HCEC 1CT (cell line): ENCODE measurements around the gene CCDC77.
"Not testable (repeated sequence)": the region's sequence is repeated elsewhere in the genome, so short reads cannot be mapped to it uniquely, and the experiment has no call there.

Source experiments
- DNase-seq: peaks from one replicate; pipeline ENCODE4 v3.0.0-alpha.2; 2017

The CCDC77 gene

DNA sequence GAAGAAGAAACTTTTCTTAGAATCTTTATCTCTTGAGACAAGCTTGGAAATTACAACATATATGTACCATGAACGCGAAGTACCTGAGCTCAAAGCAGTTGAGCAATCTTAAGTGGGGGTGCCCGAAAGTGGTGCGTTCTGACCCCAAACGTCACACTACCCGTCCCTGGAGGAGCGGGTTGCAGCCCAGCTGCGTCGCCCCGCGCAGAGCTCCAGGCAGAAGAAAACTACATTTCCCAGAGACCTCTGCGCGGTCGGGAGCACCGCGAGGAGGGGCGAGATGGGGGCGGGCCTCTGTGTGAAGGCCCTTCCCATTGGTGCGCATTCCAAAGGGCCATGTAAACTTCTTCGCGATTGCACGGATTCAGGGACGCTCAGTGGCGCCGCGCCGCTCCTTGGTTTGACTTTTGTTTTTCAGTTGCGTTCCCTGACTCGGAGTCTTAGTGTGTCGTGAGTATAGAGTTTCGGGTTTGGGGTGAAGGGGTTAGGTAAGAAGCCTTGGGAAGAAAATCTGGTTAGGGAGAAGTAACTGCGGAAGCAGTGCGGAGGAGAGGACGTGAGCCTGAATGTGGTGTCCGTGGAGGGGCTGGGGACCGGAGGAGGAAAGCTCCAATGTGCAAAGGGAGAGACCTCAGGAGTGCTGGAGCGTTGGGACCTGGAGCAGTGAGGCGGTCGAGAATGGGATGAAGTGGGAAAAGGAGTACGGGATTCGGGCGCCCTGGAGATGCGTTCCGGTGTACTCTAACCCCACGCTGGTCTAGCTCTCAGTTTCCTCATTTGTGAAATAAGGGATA lies at the start of gene CCDC77:
TSS of gene CCDC77 (plus strand) at position 410 of the 794 bp plus-strand sequence. CDS start 7,740 bp downstream, outside the sequence.
- DNase-seq: peak; percentile 91

- DNase-seq: peak; percentile 18
Measured at GRCh38 chr12:356276-356988, 45.0 kb upstream of the CCDC77 start.

GRCh38 chr12:359091-359490 lies 42.4 kb upstream of the CCDC77 start:
- DNase-seq: no peak

GRCh38 chr12:366820-367219 lies 34.6 kb upstream of the CCDC77 start:
- no peak for DNase-seq

DNA sequence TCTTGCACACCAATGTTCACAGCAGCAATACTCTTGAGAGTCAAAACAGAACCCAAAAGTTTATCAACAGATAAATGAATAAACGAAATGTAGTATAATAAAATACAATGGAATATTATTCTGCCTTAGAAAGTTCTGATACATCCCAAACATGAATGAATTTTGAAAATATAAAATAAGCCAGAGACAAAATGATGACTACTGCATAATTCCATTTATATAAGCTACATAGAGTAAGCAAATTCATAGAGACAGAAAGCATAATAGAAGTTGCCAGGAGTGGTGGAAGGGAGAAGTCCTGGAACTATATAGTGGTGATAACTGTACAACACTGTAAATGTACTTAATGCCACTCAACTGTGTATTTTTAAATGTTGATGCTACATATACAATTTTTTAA lies 33.5 kb upstream of the CCDC77 start:
- DNase-seq: no peak

GRCh38 chr12:370739-371485 lies 30.5 kb upstream of the CCDC77 start:
- not testable (repeated sequence) for DNase-seq

GRCh38 chr12:386651-387050 lies 14.8 kb upstream of the CCDC77 start:
- DNase-seq: no peak

- DNase-seq: no peak
Measured at GRCh38 chr12:388012-388411, 13.4 kb upstream of the CCDC77 start.

GRCh38 chr12:388541-389141 lies 12.8 kb upstream of the CCDC77 start:
- DNase-seq: peak; percentile 30

DNA sequence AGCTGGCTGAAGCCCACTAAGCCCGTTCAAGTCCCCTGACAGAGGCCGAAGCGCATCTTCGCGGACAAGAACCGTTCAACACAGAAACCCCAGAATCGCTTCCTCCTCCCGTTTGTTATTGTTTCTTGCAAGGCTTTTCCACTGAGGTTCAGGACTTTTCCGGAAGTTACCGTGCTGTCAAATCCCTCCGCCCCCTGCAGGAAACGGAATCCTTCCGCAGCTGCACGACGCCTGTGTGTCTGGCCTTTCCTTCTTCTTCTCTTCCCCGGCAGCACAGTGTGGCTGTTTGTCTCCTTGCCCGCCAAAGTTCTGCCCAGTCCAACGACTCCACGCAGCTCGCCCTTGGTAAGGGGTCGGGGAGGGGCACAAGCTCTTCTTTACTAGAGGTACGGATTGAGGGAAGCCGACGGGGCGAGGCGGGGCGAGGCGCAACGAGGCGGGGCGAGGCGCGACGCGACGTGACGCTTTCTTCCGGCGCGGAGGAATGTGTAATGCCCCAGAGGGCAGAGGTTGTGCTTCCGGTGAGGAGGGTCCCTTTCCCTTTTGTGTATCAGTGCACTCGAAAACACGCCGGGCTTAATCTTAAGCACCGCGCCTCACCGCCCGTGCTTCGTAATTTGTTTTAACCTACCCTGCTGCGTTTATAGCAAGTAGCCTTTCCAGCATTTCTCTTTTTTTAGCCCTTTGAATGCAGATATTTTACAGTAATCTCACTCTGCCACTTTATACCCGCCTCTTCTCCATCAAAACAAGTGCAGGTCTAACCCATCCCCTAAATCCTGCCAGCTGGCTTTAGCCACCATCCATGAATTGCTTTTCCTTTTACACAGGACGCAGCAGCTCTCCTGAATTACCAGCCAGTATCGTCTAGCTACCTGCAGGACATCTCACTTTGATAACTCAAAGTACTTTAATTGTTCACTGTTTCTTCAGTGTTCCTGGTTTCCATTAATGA lies 12.0 kb upstream of the CCDC77 start, which contains the start of gene KDM5A:
TSS of gene KDM5A (minus strand) at position 179 of the 955 bp plus-strand sequence. CDS start 229 bp downstream, outside the sequence.
- DNase-seq: peak; percentile 92

- no peak for DNase-seq
Measured at GRCh38 chr12:400828-401227, 616 bp upstream of the CCDC77 start.

DNA sequence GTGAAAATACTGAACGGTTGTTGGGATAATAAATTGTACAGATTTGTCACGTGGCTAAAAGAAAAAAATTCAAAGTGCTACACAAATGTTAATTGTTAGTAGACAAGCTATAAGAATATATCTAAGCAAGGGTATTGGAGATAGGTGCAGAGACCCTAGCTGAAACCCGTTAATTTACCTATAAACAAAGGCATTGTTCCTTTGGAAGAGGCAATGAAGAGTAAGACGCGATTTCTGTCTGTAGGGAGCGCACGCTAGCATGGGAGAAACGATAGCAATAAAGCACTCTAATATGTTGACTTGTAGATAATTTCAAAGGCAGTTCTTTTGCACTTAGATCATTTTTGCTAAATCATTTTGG lies 565 bp downstream of the CCDC77 start:
- peak; percentile 62 for DNase-seq

GRCh38 chr12:414859-415258 lies 13.4 kb downstream of the CCDC77 start:
- DNase-seq: no peak

GRCh38 chr12:418432-418831 lies 17.0 kb downstream of the CCDC77 start:
- DNase-seq: no peak

DNA sequence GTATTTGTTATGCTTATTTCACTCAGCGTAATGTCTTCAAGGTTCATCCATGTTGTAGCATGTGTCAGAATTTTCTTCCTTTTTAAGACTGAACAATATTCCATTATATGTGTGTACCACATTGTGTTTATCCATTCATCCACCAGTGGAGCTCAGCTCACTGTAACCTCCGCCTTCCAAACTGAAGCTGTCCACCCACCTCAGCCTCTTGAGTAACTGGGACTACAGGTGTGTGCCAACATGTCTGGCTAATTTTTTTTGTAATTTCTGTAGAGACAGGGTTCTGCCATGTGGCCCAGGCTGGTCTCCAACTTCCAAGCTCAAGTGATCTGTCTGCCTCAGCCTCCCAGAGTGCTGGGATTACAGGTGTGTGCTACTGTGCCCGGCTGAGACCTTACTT lies 21.1 kb downstream of the CCDC77 start:
- DNase-seq: no peak

DNA sequence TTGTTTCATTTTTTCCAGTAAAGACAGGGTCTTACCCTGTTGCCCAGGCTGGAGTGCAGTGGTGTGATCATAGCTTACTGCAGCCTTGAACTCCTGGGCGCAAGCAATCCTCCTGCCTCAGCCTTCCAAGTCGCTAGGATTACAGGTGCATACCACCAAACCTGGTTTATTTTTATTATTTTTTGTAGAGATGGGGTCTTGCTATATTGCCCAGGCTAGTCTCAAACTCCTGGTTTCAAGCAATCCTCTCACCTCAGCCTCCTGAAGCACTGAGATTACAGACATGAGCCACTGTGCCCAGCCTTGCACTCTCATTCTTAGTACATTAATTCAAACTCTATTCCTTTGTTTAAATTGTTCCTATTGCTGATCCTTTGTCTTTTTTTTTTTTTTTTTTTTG lies 34.3 kb downstream of the CCDC77 start:
- not testable (repeated sequence) for DNase-seq

DNA sequence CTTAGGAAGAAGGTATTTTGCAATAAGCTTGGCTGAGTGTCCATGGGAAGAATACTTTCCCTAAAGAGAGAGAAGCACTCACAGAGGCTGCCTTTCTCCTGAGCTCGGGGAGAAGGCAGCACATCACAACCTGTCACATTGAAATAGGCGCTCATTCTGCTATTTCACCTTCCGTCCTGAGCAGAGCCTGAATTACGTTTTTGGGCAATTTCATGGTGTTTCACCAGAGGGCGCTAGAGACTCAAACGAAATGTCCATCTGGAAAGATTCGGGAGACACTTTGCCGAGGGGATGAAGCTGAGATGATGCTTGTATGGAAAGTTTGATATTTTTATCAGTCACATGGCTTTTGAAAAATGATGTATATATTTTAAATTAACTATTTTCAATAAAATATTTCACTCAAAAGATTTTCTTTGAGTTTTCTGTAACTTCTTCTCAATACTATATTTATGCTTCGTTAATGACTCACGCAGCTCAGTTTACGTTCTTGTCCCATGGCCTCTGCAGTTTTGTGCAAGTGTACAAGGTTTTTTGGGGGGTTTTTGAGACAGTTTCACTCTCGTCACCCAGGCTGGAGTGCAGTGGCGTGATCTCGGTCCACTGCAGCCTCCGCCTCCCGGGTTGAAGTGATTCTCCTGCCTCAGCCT lies 40.9 kb downstream of the CCDC77 start:
- peak; percentile 33 for DNase-seq

- no peak for DNase-seq
Measured at GRCh38 chr12:447141-447540, 45.7 kb downstream of the CCDC77 start.

GRCh38 chr12:449203-449602 lies 47.8 kb downstream of the CCDC77 start:
- DNase-seq: no peak

DNA sequence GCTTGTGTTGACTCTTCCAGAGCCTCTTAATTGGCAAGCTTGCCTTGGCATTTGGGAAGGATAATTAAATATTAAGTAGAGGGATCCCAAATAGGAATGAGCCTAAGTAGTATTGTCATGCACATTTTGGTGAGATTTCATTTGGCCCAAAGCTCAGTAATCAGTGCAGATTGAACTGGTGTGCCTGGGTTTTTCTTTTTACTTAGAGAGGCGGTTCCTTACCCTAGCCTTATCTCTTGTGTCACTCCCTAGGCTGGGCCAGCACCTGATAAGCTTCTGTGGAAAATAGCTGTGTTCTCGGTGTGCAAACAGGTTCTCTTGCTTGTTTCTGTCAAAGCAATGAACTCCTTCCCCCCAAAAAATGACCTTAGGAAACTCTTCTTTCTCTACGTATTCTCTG lies 49.0 kb downstream of the CCDC77 start:
- DNase-seq: no peak

- DNase-seq: no peak
Measured at GRCh38 chr12:452667-453210, 51.3 kb downstream of the CCDC77 start.
